D721Med (cell line): ENCODE data around the gene PPP1R36.
"Not testable (repeated sequence)": the region's sequence is repeated elsewhere in the genome, so short reads cannot be mapped to it uniquely, and the experiment has no call there.

Experiments used
- DNase-seq: peaks from one replicate; pipeline ENCODE4 v3.0.0; 2011; ENCODE audit warnings: low spot score; ENCODE audit not compliant: insufficient read length
- FAIRE-seq: peaks from 2 replicates; lab custom pipeline; 2011; peaks lifted over from hg19 to GRCh38; lab: Jason Lieb, UNC
- CTCF ChIP-seq: IDR thresholded peaks from 2 replicates; pipeline ENCODE4 v1.5.1; 2012; ENCODE audit warnings: mild to moderate bottlenecking, control low read depth; ENCODE audit not compliant: insufficient read depth; ENCODE audit errors: missing control alignments

PPP1R36 gene

DNA sequence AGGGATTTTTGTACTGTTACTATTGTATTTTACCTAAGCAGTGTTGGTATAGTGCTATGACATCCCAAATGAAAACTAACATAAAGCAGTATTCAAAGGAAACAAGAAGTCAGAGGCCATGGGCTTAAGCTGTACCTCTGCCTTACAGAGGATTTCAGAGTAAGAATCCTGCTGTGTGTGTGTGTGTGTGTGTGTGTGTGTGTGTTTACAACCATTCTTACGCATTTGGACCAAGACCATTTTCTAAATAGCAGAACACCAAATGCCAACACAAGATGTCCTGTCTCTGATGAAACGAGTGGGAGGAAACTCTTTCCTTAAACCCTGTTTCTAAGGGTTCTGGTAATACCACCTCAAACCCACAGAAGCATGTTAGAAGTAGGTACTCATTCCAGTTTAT is 64.4 kb downstream of the PPP1R36 start:
- DNase-seq (no peak), FAIRE-seq (no peak)
- no peak for TF ChIP-seq CTCF

DNA sequence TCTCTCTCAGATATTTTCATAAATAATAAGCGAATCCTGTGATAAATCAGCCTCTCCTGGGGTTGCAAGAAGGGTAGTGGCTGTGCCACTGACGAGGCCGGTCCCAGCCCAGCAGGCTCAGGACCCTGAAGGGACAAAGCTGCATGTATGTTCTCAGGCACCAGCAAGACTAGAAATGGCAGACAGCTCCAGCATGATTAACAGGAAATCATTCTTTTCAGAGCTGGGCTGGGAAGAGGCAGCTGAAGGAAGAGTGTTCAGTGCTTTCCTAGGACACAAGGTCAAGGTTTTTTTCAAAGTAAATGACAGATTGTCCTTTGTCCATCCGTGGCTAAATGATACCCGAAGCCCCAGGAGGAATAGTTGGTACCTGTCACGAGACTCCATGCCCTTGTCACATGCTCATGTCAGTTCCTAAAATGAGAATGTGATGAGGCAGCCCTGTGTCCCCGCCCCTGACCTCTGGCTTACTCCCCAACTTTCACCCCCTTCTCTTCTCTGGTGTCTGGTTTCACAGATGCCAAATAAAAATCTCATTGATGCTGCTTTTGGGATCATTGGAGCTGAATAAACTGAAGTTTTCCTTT is 65.1 kb downstream of the PPP1R36 start:
- no peak for DNase-seq
- no peak for TF ChIP-seq CTCF
- FAIRE-seq, result no peak

- not testable (repeated sequence) for DNase-seq, FAIRE-seq
Measured at GRCh38 chr14:64617872-64618408, 68.2 kb downstream of the PPP1R36 start.

- TF ChIP-seq CTCF, result no peak
- FAIRE-seq (no peak), DNase-seq (no peak)
Measured at GRCh38 chr14:64620910-64621309, 71.1 kb downstream of the PPP1R36 start.

- no peak for TF ChIP-seq CTCF
- no peak for FAIRE-seq
- no peak for DNase-seq
Measured at GRCh38 chr14:64623554-64624165, 73.9 kb downstream of the PPP1R36 start.

DNA sequence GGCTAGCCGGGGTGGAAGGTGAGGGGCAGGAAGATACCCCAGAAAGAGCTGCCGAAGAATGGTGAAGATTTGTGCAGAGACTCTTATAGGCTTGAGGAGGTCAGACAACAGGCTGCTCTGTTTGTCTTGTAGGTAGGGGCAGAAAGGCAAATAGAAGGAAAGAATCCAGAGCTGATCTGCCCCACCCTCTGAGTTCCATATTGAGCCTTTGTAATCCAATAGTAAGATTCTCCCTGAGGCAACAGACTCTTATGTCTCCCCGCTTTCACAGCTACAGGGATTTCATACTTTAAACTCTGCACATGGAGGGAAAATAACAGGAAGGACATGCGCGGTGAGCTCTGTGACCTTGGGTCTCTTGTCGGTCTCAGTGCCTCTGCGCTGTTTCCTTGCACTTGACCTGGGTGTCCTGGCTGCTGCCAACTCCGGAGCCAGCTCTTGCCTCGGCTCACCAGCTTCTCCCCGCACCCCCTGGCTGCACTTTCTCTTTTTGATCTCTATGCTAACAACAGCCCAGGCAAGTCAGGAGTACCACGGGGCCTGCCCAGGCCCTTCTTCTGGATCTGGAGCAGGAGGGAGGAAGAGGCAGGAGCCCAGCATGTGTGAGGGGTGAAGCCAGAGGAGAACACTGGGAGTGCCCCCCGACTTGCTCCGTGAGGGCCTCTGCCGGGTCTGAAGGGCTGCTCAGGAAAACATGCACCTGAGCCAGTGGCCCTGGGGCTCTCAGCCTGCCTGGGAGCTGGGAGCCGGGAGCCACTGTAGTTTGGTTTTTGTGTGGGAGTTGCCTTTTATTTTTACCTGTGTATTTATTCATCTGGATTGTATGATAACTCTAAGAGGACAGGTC is 75.8 kb downstream of the PPP1R36 start:
- TF ChIP-seq CTCF, result no peak
- no peak for FAIRE-seq
- DNase-seq, result no peak

- no peak for TF ChIP-seq CTCF
- no peak for FAIRE-seq
- DNase-seq, result no peak
Measured at GRCh38 chr14:64628940-64629408, 79.2 kb downstream of the PPP1R36 start.
